Embryonic facial prominence (tissue), 1 donor: ENCODE data around the gene SMPD2.
"Not testable (repeated sequence)": the region's sequence is repeated elsewhere in the genome, so short reads cannot be mapped to it uniquely, and the experiment has no call there.

Experiments used
- DNase-seq: peaks from one replicate; pipeline ENCODE4 v3.0.0-alpha.2; 2016; ENCODE audit errors: extremely low spot score

Gene SMPD2

DNA sequence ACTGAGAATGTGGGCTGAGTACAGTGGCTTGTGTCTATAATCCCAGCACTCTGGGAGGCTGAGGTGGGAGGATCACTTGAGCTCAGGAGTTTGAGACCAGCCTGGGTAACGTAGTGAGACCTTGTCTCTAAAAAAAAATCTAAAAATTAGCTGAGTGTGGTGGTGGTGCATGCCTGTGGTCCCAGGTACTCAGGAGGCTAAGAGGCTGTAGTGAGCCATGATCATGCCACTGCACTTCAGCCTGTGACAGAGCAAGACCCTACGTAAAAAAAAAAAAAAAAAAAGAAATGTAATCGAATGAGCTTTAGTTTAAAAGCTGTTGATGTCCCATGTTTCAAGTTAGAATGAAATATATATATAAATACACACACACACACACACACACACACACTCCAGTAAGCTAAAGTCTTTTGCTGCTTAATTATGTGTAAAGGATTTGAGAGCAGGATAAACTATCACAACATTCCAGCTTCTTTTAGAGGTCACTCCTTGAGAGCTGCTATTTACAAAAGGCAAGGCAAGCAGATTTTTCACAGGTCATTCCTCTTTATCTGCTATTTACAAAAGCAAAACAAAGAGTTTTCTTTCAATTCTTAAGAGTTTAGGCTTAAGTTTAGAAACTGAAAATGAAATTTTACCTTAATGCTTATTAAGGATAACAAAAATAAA is 19.8 kb downstream of the SMPD2 start:
- no peak for DNase-seq

DNA sequence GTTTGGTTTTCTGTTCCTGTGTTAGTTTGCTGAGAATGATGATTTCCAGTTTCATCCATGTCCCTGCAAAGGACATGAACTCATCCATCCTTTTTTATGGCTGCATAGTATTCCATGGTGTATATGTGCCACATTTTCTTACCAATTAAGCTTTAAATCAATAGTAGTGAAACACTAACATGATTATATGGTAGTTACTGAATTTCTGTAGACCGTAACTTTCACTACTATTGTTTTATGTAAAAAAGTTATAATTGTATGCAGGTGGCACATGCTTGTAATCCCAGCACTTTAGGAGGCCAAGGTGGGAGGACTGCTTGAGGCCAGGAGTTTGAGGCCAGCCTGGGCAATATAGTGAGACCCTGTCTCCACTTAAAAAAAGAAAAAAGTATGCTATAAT is 20.7 kb downstream of the SMPD2 start:
- DNase-seq = not testable (repeated sequence)

DNA sequence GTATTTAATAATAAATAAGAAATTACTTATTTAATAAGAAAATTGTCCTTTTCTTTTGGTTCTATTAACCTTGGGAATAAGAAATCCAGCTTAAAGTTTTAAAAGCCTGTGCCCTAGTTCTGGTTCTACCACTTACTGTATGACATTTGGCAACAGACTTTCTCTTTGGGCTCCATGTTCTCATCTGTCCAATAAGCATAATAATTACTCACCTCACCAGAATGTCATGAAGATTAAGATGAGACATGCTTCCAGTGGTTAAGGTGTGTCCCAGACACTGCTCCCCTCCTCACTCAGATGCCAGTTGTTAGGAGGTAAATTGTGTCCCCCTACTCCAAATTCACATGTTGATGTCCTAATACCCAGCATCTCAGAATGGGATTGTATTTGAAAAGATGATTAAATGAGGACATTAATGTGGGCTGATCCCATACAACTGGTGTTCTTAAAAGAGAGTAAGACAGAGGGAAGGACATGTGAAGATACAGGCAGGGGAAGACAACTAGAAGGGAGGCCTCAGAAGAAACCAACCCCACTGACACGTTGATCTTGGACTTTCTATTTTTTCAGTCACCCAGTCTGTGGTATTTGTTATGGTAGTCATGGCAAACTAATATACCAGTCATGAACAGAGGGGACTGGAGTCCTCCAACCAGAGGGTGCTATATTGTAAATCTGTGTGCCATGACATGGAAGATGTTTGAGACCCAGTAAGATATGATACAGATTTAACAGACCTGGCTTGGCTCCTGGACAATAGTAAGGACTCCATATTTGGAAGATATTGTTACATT is 21.4 kb downstream of the SMPD2 start:
- no peak for DNase-seq

DNA sequence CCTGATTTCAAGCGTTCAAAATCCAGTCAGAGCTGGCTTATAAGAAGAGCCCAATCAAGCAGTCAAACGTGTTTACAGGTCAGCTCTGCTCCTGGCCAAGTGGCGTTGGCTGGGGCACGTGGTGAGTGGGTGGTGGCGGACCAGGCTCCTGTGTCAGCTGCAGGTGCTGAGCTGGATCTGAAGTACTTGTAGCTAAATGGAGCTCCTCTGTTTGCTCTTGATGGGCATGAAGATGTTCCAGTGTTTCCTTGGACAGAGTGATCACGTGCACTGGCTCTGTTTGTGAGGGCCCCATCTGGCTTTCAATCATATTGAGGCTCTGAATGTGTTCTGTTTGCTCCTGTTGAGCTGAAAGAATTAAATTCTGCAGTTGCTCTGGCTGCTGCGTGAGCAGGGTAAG is 25.2 kb downstream of the SMPD2 start:
- no peak for DNase-seq

DNA sequence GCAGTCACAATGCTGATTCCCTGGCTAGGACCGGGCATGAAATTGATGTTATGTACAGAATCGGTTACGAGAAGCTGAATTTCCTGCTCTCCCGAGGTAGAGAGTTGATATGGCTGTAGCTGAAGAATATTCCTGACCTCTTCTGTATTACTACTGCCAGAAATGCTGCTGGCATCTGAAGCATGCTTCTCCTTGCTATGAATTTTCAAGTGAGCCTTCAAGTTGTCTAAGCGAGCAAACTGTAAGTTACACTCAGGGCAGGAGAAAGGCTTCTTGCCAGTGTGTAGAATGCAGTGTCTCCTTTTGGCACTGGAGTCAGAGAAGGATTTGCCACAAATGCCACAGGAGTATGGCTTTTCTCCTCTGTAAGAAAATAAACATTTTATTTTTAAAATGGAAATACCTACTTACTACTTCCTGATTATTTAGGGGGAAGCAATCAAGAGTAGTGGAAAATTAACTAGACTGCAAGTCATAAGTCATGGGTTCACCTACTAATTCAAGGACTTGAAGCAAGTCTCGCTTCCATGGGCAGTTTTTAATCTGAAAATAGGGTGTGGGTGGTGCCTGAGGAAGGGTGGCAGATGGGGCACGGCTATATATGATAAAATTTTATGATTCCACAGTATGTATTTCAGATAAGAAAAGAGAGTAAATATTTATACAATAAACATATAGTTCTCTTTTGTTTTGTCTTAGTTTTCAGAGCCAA is 25.8 kb downstream of the SMPD2 start:
- DNase-seq = no peak

DNA sequence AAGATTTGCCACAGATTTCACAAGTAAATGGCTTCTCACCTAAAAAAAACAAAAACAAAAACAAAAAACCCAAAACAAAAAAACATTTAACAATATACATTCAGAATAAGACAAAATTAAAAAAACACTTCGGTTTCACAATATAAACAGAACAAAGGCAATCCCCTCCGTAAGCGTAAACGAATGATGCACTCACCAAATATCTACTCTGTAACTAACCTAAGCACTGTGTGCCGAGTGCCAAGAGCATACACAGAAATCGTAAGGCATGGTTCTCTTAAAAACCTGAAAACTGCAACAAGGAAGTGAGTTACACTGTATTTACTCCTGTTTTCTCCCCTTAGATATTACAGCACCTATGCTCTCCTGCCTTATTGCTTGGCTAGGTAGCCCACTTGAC is 27.2 kb downstream of the SMPD2 start:
- no peak for DNase-seq

DNA sequence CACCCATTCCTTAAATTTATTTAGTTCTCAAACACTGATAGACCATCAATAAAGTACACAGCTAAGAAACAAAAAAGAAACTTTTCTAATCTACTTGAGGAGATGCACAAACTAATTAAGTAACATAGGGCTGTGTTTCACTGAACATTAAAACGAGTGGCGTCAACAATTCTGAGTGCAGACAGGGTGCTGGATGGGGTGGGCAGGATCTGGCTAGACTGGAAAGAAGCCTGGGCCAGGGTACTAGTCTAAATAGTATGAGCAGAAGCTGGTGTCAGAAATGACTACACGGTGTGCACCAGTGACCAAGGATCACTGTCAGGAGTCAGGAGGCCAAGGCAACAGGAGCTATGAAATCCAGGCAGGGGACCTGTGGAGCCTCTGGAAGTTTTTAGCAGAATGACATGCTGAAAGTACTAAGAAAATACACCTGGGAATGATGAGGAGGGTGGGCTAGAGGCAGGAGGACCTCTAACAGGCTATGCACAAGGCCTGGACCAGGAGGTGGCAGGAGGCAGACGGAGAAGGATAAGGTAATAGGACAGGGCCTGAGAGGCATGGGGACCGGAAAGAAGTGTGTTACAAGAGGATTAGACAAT is 29.2 kb downstream of the SMPD2 start:
- no peak for DNase-seq

DNA sequence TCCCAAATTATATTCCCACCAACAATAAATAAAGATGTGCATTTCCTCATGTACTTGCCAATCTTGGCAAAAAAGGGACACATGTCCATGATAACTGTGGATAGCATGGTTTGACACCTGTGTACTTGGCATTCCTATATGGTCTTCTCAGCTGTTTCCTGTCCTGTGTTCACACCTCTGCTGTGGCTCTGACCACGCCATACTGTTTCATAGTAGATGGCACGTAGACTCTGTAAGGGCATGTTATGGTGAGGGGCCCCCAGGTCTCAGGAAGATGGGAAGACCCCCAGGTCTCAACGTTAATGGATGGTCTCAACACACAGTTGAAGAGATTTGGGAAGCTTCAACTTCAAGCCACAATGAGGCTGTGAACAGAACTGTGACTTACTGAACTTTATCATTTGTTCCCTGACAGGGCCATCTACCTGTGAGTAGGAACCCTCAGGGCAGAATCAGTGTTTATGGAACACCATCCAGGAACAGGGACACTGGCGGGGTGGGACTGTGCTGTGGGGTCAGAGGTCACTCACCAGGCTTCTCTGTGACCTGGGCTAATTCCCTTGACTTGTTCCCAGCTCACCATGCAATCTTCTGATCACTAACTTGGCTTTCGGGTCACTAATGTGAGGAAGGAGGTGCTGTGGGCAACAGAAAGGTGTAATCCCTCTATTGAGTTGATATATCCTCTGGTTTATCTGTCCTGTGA is 30.7 kb downstream of the SMPD2 start:
- DNase-seq = no peak

DNA sequence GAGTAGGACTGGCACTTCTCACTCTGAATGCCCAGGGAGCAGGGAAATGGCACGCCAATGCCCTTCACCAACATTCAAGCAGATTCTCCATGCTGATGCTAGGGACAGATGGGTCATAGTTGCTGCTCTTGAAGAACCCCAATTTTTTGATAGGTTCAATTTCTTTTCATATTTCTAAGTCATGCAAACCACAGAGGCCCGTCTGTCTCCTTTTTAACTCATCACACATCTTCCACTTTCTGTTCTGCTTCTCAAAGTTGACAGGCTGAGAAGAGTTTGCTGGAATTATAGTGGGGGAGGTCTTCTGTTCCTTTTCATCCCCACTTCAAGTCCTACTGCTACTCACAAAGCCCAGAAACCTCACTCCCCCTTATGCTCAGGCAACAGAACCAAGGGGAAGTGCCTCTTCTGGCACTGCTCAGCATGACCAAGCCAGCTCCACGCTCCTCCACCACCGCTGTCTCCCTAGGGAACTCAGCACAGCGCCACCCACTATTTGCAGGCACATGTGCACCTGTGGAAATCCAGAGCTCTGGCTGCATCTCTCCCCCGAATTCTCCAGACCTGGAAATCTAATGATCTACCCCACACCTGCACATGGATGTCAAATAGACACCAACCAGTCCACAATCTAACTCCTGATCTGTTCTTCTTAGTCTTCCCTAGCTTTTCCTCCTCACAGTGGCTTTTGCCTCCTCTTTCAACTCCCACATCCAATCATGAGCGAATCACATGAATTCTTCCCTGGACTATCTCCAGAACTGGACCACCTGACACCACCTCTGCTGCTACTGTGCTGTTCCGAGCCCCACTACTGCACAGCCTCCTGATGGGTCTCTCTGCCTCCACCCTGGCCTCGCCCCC is 31.8 kb downstream of the SMPD2 start:
- no peak for DNase-seq

DNA sequence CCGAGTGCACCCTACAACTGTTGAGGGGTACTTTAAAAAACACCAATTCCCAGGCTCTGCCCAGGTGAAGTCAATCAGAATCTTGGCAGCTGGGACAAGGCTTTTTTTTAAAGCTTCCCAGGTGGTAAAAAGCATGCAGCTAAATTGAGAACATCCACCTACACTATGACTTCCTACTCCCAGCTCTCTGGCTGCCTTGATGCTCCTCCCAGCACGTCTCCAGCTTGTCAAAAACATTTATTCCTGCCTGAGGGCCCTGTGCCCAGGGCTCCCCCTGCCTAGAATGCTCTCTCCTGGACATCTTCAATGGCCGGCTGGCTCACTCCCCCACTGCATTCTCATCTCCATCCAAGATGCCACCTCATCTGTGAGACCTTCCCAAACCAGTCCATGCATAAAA is 32.6 kb downstream of the SMPD2 start:
- no peak for DNase-seq

DNA sequence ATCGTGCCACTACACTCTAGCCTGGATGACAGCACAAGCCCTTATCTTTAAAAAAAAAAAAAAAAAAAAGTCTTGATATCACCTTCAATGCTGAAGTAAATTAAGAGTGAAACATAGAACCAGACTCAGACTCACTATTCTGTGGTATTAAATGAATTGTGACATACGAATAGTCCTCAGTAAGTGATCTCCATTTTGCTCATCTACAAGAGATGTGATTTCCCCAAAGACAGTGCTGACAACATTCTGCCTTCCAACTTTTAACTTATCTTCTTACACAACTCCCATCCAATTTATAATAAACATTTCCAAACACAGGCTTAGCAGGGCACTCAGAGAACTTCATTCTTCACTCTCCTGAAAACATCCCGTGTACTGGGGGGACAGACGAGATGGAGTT is 34.5 kb downstream of the SMPD2 start:
- no peak for DNase-seq

DNA sequence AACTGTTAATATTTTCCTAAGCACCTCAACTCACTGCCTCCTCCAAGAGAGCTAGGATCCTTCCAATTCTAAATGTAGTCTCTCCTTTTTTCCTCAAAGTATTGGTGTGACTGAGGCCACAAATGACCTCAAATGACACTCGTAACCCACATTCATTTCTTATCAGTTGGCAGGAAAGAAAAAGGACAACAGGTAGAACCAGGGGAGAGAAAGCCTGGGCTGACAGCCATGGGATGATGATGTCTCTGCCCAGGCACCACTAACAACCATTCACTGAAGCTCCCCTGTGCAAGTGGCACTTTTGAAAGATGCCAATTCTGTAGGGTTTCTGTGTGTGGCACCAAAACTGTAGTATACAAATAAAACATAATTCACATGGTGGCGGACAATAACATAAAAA is 35.1 kb downstream of the SMPD2 start:
- DNase-seq = no peak

DNA sequence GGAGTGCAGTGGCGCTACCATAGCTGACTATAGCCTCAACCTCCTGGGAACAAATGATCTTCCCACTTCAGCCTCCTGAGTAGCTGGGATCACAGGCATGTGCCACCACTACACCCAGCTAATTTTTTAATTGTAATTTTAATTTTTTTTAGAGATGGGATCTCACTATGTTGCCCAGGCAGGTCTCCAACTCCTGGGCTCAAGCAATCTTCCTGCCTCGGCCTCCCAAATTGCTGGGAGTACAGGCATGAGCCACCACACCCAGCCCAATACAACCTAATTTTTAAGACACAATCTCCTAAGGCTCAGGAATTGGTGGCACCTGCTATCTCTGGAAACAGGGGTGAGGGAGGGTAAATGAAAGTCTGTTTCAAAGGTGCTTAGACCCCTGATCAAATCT is 36.7 kb downstream of the SMPD2 start:
- no peak for DNase-seq

DNA sequence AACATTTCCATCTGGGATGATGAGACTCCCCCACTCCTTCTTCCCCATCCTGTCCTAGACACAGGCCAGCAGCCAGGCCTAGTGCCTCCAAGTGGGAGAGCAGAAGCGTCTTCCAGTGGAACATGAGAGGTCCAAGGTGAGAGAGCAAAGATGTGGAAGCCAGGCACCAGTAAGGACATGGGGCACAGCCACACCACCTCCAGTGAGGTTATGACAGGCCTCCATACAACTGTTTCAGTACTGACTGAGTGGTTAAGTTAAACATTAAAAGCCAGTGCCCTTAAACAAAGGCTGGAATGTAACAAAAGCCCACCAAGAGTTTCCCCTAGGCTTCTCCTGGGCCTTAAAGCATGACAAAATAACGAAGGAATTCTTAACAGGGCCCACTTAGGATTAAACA is 37.2 kb downstream of the SMPD2 start:
- no peak for DNase-seq

DNA sequence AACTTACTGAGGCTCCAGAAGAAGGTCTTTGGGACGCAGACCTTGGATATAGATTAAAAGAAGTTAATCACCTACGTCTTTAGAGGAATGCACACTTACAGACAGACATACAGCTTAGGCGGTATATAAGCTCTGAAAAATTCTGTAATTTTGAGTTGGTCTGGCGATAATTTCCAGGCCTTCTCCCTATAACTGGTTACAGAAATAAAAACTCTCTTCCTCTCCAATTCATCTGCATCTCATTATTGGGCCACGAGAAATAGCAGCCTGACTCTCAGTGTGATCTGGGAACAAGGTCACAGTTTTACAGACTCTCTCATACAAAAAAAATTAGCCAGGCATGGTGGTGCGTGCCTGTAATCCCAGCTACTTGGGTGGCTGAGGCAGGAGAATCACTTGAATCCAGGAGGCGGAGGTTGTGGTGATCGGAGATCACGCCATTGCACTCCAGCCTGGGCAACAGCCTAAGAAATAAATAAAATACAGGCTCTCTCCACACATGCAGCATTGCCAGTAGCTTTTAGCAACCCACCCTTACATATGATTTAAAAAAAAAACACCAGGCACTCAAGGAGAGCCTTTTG is 37.8 kb downstream of the SMPD2 start:
- DNase-seq = no peak

DNA sequence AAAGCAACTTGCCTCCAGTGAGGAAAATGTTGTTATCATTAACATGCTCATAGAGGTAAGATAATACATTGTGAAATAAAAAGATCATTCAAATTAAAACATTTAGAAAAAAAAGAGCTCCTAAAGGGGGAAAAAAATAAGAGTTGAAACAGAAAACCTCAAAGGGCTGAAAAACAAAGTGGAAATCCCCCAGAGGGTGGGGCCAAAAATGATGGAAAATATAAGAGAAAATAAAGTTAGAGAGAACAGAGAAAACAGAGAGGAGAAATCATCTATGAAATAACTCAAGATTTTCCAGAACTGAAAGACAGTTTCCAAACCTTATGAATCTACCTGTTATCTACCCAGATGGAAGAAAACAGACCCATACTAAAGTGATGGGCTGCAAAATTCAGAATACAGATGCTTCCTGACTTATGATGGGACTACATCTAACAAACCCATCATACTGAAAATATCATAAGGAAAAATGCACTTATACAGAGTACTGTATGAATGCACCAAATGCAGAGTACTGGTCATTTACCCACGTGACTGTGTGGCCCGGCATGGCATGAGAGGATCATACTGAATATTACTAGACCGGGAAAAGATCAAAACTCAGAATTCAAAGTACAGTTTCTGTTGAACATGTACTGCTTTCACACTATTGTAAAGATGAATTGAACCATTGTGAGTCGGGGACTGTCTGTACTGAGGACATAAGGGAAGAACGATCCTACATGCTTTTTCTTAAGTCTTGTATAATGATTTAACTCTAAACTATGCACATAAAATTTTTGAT is 38.5 kb downstream of the SMPD2 start:
- no peak for DNase-seq

DNA sequence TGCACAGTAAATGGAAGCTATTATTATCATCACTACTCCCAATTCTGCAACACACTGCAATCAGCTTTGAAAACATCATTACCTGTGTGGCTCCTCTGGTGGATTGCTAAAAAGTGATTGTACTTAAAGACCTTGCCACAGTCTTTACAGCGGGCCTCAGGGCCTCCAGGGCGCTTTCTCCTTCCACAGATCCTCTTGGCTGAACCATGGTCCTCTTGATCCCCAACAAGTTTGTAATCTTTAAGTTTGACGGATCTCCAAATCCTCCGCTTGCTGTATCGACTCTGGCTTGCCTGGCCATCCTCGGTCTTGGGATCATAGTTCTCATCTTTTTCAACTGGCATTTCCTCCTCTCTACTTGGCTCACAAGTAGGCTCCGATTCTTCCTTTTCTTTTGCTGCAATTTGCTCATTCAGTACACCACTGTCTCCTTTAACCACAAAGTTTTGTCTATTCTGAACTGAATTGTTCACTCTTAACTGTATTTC is 40.5 kb downstream of the SMPD2 start:
- no peak for DNase-seq

DNA sequence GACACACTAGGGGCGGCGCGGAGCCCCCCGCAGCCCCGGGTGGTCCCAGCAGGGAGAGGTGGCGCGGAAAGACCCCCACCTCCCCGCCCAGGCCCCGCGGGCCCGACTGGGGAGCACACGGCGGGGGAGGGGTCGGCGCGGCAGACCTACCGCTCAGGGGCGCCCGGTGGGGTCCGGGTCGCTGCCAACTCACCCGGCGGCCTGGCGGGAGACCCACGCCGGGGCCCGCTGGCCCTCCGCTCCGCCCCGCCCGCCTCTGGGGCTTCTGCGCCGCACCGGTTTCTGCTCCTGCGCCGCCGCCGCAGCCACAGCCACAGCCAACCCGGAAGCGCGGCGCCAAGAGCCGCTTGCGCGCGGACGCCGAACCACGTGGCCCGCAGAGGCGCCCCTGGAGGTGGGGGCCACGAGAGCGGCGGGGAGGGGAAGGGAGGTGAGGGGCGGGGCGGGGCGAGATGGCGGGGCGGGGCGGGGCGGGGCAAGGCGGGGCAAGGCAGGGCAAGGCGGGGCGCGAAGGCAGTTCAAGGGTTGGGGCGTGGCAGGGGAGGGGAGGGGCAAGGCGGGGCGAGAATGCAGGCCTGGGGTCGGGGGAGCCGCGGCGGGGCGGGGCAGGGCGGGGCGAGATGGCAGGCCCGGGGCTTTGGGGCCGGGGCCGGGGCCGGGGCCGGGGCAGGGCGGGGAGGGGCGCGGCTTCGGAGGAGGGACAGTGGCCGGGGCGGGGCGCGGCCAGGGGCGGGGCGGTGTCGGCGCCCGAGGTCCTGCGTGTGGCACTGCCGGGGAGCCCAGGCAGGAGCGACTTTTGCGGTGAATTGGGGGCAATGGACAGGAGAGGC is 42.6 kb downstream of the SMPD2 start, which contains the start of gene ZBTB24:
Gene ZBTB24, minus strand, starts transcription at position 315 of the 830 bp plus-strand sequence. CDS start 1,193 bp downstream, outside the sequence.
- DNase-seq = peak; percentile 87

DNA sequence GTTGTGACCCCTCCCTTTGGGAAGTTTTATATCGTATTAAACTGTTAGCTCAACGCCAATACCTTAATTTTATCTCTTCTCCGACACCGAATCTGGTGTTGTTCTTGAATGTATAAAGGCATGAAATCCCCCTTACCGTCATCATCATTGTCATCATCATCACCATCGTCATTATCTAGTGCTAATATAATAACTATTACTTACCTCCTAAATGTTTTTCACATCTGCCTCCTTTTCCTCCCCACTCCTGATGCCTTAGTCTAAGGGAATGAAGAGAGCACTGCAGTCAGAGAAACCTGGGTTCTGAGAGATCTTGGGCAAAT is 43.2 kb downstream of the SMPD2 start:
- DNase-seq = no peak
